GM23338 (cell line): ENCODE measurements around the gene MYOZ3. TPM values are rescaled to one million over a fixed set of nuclear protein-coding genes. Genes with fewer than 3 reads are reported as not detected.
A peak's percentile ranks its signal among the peaks of the same experiment; 100 is the strongest.

ENCODE experiments used
- ATAC-seq: fragments of 200-7000 bp; cut with Tn5 transposase; 3 replicates; pipeline ENCODE4 v1.9.1; 2020
- DNase-seq: peaks from one replicate; pipeline ENCODE4 v3.0.0-alpha.2; 2015; ENCODE audit warnings: low spot score
- H2AFZ ChIP-seq: fragments of 200-600 bp; sonication (generic); 2 replicates; pipeline ENCODE4 v1.8.0; 2016; ENCODE audit warnings: antibody characterized with exemption, mild to moderate bottlenecking, moderate library complexity
- H3F3A ChIP-seq: fragments of 200-600 bp; sonication (generic); replicated peaks from 2 replicates; pipeline ENCODE4 v1.8.0; 2017; ENCODE audit warnings: antibody characterized with exemption, mixed run types, low read depth
- H3K27ac ChIP-seq: fragments of 200-600 bp; sonication (generic); 2 replicates; pipeline ENCODE4 v1.6.1; 2016; ENCODE audit warnings: low read depth
- H3K27me3 ChIP-seq: fragments of 200-600 bp; sonication (generic); 2 replicates; pipeline ENCODE4 v1.8.0; 2016; ENCODE audit warnings: mild to moderate bottlenecking, mixed run types, moderate library complexity; ENCODE audit not compliant: insufficient read depth
- H3K36me3 ChIP-seq: fragments of 200-600 bp; sonication (generic); 2 replicates; pipeline ENCODE4 v1.8.0; 2016; ENCODE audit warnings: mild to moderate bottlenecking; ENCODE audit not compliant: insufficient read depth
- H3K4me1 ChIP-seq: fragments of 200-600 bp; sonication (generic); 2 replicates; pipeline ENCODE4 v1.8.0; 2016; ENCODE audit warnings: mild to moderate bottlenecking, moderate library complexity; ENCODE audit not compliant: insufficient read depth
- H3K4me2 ChIP-seq: fragments of 200-600 bp; sonication (generic); 2 replicates; pipeline ENCODE4 v1.7.1; 2017; ENCODE audit warnings: mixed run types
- H3K4me3 ChIP-seq: fragments of 200-600 bp; sonication (generic); 2 replicates; pipeline ENCODE4 v1.6.1; 2016; ENCODE audit warnings: mixed run types
- H3K79me2 ChIP-seq: fragments of 200-600 bp; sonication (generic); replicated peaks from 2 replicates; pipeline ENCODE4 v1.8.0; 2017; ENCODE audit warnings: mild to moderate bottlenecking; ENCODE audit not compliant: insufficient read depth
- H3K9me2 ChIP-seq: fragments of 200-600 bp; sonication (generic); 2 replicates; pipeline ENCODE4 v1.8.0; 2017; ENCODE audit not compliant: insufficient read depth
- H4K20me1 ChIP-seq: fragments of 200-600 bp; sonication (generic); replicated peaks from 2 replicates; pipeline ENCODE4 v1.8.0; 2017; ENCODE audit warnings: mild to moderate bottlenecking; ENCODE audit not compliant: insufficient read depth
- H3K27ac Mint-ChIP-seq: 2 replicates; pipeline ENCODE4 v1.8.0; 2020; ENCODE audit warnings: inconsistent platforms, mild to moderate bottlenecking, moderate library complexity, mixed read lengths
- H3K27me3 Mint-ChIP-seq: 3 replicates; pipeline ENCODE4 v1.8.0; 2022; ENCODE audit warnings: low read depth, mild to moderate bottlenecking, moderate library complexity, mixed read lengths, inconsistent platforms; ENCODE audit not compliant: insufficient read depth, poor library complexity
- H3K36me3 Mint-ChIP-seq: 3 replicates; pipeline ENCODE4 v1.8.0; 2021; ENCODE audit warnings: low read depth, mild to moderate bottlenecking, inconsistent platforms, moderate library complexity, mixed read lengths
- H3K4me1 Mint-ChIP-seq: 3 replicates; pipeline ENCODE4 v1.8.0; 2020; ENCODE audit warnings: mild to moderate bottlenecking, inconsistent platforms, mixed read lengths
- H3K4me3 Mint-ChIP-seq: 3 replicates; pipeline ENCODE4 v1.8.0; 2021; ENCODE audit warnings: moderate library complexity, mild to moderate bottlenecking, inconsistent platforms, mixed read lengths
- H3K9me3 Mint-ChIP-seq: 3 replicates; pipeline ENCODE4 v1.8.0; 2020; ENCODE audit warnings: moderate library complexity, mild to moderate bottlenecking, inconsistent platforms, mixed read lengths
- EZH2 ChIP-seq: fragments of 200-600 bp; sonication (generic); IDR thresholded peaks from one replicate; pipeline ENCODE4 v1.8.0; 2017; ENCODE audit warnings: antibody characterized with exemption, mild to moderate bottlenecking, low read depth; ENCODE audit not compliant: unreplicated experiment
- EZH2phosphoT487 ChIP-seq: fragments of 200-600 bp; sonication (generic); IDR thresholded peaks from one replicate; pipeline ENCODE4 v1.8.1; 2018; ENCODE audit warnings: antibody characterized with exemption; ENCODE audit not compliant: unreplicated experiment
- JUNB ChIP-seq: IDR thresholded peaks from one replicate; pipeline ENCODE4 v1.6.1; 2016; ENCODE audit warnings: antibody characterized with exemption; ENCODE audit not compliant: unreplicated experiment
- NANOG ChIP-seq: IDR thresholded peaks from 2 replicates; pipeline ENCODE4 v1.6.1; 2016; ENCODE audit warnings: antibody characterized with exemption, borderline replicate concordance
- POLR2AphosphoS5 ChIP-seq: IDR thresholded peaks from 2 replicates; pipeline ENCODE4 v1.6.1; 2016; ENCODE audit warnings: antibody characterized with exemption, low read depth
- STAT1 ChIP-seq: IDR thresholded peaks from one replicate; pipeline ENCODE4 v1.6.1; 2016; ENCODE audit warnings: antibody characterized with exemption; ENCODE audit not compliant: unreplicated experiment
- ZNF114 ChIP-seq: fragments of 250-450 bp; sonication (Bioruptor Pico); IDR thresholded peaks from 2 replicates; pipeline ENCODE4 v1.5.0; 2020; ENCODE audit warnings: mild to moderate bottlenecking, moderate library complexity
- polyA plus RNA-seq: library from polyadenylated mRNA; unstranded; fragments of >200 nt; fragmentation: Nextera tagmentation; extraction: Ambion mirVana; gene quantifications from 2 replicates; pipeline ENCODE4 v1.2.1, GENCODE V29; 2016
- total RNA-seq: library from RNA; depleted of rRNA; stranded (reverse); fragments of >200 nt; shearing (Covaris generic); gene quantifications from 2 replicates; pipeline ENCODE4 v1.2.3, GENCODE V29; 2014
- TF ChIP-seq, protein P1 (sequence below): IDR thresholded peaks from one replicate; pipeline ENCODE4 v1.6.1; 2018; ENCODE audit warnings: antibody characterized with exemption; ENCODE audit not compliant: unreplicated experiment

MYOZ3 gene
- total and polyA plus RNA-seq, 2 experiments from 2014 or later: 12.7 to 13.8 TPM

DNA sequence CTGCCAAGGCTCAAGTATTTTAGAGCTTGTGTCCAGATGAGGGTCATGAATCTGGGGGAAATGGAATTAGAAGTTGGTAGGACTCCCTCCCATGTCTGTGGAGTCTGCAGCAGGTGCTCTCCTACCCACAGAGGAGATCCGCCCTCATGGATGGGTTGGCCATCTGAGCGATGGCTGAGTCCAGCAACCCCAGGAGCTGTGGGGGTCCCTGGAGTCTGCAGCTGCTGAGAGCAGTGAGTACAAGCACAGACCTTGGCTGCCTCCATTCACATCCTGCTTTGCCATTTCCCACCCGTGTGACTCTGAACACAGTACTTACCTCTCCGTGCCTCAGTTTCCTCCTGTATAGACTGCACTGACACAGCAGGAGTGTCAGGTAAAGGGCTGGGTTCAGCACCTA lies 46.4 kb upstream of the MYOZ3 start:
- no peak overlapping the region for H3K4me3 Mint-ChIP-seq
- Histone ChIP-seq H3K4me1 (0 out of 2 replicates have a peak, but pooled peaks cover 6% of the 10 kb centered on the region), H4K20me1 (no peaks in the 10 kb centered on the region), H3K79me2 (no peaks in the 10 kb centered on the region), H3K27me3 (no peaks in the 10 kb centered on the region), H2AFZ (no peak overlapping the region), H3F3A (no peaks in the 10 kb centered on the region), H3K36me3 (no peaks in the 10 kb centered on the region), H3K4me2 (no peak overlapping the region), H3K27ac (no peak overlapping the region), H3K9me2 (no peaks in the 10 kb centered on the region), H3K4me3 (no peak overlapping the region)
- peaks cover 36% of the 10 kb centered on the region for H3K4me1 Mint-ChIP-seq
- peaks cover 5% of the 10 kb centered on the region for H3K27me3 Mint-ChIP-seq
- no peaks in the 10 kb centered on the region for H3K36me3 Mint-ChIP-seq
- no peaks in the 10 kb centered on the region for H3K9me3 Mint-ChIP-seq
- no peak for DNase-seq
- no peak for ATAC-seq
- H3K27ac Mint-ChIP-seq: no peak overlapping the region
- TF ChIP-seq, protein P1, sequence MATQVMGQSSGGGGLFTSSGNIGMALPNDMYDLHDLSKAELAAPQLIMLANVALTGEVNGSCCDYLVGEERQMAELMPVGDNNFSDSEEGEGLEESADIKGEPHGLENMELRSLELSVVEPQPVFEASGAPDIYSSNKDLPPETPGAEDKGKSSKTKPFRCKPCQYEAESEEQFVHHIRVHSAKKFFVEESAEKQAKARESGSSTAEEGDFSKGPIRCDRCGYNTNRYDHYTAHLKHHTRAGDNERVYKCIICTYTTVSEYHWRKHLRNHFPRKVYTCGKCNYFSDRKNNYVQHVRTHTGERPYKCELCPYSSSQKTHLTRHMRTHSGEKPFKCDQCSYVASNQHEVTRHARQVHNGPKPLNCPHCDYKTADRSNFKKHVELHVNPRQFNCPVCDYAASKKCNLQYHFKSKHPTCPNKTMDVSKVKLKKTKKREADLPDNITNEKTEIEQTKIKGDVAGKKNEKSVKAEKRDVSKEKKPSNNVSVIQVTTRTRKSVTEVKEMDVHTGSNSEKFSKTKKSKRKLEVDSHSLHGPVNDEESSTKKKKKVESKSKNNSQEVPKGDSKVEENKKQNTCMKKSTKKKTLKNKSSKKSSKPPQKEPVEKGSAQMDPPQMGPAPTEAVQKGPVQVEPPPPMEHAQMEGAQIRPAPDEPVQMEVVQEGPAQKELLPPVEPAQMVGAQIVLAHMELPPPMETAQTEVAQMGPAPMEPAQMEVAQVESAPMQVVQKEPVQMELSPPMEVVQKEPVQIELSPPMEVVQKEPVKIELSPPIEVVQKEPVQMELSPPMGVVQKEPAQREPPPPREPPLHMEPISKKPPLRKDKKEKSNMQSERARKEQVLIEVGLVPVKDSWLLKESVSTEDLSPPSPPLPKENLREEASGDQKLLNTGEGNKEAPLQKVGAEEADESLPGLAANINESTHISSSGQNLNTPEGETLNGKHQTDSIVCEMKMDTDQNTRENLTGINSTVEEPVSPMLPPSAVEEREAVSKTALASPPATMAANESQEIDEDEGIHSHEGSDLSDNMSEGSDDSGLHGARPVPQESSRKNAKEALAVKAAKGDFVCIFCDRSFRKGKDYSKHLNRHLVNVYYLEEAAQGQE: no peak

DNA sequence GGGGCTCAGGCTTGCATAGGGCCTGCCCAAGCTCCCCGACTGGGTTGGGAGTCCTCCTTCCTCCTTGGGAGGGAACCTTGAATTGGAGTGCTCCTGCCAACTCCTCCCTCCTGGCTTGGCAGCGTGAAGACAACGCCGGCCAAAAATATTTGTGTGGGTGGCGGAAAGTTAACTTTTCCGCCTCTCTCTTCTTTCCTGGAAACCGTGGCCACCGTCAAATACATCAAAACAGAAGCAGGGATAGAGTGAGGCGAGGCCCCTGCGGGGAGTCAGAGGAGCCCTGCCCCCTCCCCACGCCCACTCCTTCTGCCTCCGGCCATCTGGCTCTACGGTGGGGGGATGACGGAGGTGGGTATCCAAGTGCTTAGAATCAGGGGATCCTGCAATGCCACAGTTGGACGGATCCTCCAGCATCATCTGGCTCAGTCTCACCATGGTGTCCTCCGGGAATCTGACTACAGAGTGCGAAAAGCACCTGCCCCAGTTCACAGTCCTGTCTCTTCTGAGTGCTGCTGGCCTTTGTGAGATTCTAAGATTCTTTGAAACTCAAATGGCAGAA lies 45.8 kb upstream of the MYOZ3 start:
- no peaks in the 10 kb centered on the region for H3K36me3 ChIP-seq
- H3K4me3 ChIP-seq: no peak overlapping the region
- ATAC-seq (peak; percentile 9; the same call in 2 of the 3 replicates), DNase-seq (no peak)
- 0 out of 2 replicates have a peak, but pooled peaks cover 6% of the 10 kb centered on the region for H3K4me1 ChIP-seq
- H2AFZ ChIP-seq: 0 out of 2 replicates have a peak overlapping the region, but pooled peaks have one; percentile 14
- Mint-ChIP-seq H3K27ac (no peak overlapping the region), H3K4me3 (no peak overlapping the region), H3K27me3 (peaks cover 5% of the 10 kb centered on the region), H3K9me3 (no peaks in the 10 kb centered on the region), H3K36me3 (no peaks in the 10 kb centered on the region), H3K4me1 (peaks cover 36% of the 10 kb centered on the region)
- no peaks in the 10 kb centered on the region for H3K9me2 ChIP-seq
- H3K27ac ChIP-seq: no peak overlapping the region
- H3K79me2 ChIP-seq: no peaks in the 10 kb centered on the region
- H3K4me2 ChIP-seq: no peak overlapping the region
- TF ChIP-seq POLR2AphosphoS5: no peak
- TF ChIP-seq EZH2phosphoT487: no peak
- no peak for TF ChIP-seq JUNB
- H3F3A ChIP-seq: no peaks in the 10 kb centered on the region
- H3K27me3 ChIP-seq: no peaks in the 10 kb centered on the region
- H4K20me1 ChIP-seq: no peaks in the 10 kb centered on the region

DNA sequence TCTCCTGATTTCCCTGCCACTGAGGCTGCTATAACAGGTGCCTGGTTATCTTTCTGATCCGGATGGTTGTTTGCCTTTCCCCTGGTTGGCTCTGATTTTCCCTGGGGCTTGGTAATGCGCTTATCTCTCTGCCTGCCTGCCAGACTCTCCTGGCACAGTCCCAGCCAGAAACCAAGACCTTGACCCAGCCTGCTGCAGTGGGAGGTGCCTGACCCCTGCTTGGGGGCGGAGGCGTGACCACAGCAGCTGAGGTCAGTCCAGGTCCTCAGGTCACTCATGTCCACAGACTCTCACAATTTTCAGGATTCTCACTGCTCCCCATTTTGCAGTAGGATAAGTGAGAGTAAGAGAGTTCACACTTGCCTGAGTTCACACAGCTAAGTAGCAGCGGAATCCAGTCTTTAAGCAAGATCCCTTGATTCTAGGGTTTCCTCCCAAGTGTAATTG lies 45.0 kb upstream of the MYOZ3 start:
- Mint-ChIP-seq H3K4me3 (no peak overlapping the region), H3K27ac (no peak overlapping the region), H3K9me3 (no peaks in the 10 kb centered on the region), H3K36me3 (no peaks in the 10 kb centered on the region), H3K27me3 (peaks cover 4% of the 10 kb centered on the region), H3K4me1 (peaks cover 35% of the 10 kb centered on the region)
- H3K4me1 ChIP-seq: 0 out of 2 replicates have a peak, but pooled peaks cover 6% of the 10 kb centered on the region
- no peak overlapping the region for H3K4me3 ChIP-seq
- no peak overlapping the region for H3K4me2 ChIP-seq
- DNase-seq: no peak
- H2AFZ ChIP-seq: no peak overlapping the region
- no peaks in the 10 kb centered on the region for H3K27me3 ChIP-seq
- TF ChIP-seq STAT1 (no peak), NANOG (no peak), ZNF114 (CRISPR knock-in tag) (no peak), EZH2phosphoT487 (no peak), POLR2AphosphoS5 (no peak), EZH2 (no peak)
- no peaks in the 10 kb centered on the region for H3K36me3 ChIP-seq
- no peak for ATAC-seq
- H3K9me2 ChIP-seq: no peaks in the 10 kb centered on the region
- H3F3A ChIP-seq: no peaks in the 10 kb centered on the region
- H3K27ac ChIP-seq: no peak overlapping the region
- no peaks in the 10 kb centered on the region for H3K79me2 ChIP-seq
- no peaks in the 10 kb centered on the region for H4K20me1 ChIP-seq
